ENCODE measurements around the gene KCNQ1. TPM values are rescaled to one million over a fixed set of nuclear protein-coding genes. Genes with fewer than 3 reads are reported as not detected.

Gene KCNQ1
- total and polyA plus RNA-seq, 8 donors = 14.0 to 61.1 (median 46.7) TPM

- DNase-seq (peak in 1 of 6 donors; percentile 18), FAIRE-seq (no peak), ATAC-seq (no peak)
- no peak overlapping the region for H3K4me3 ChIP-seq
- H3K27me3 ChIP-seq = no peaks in the 10 kb centered on the region
- intact Hi-C loops (cut with DNase I) = no loop called here
- H3K4me1 ChIP-seq = peaks cover 0 to 7% (median 0%) of the 10 kb centered on the region in 3 donors
- H3K9me3 ChIP-seq = no peaks in the 10 kb centered on the region
- no peak overlapping the region for H3K27ac ChIP-seq
- no peaks in the 10 kb centered on the region for H3K36me3 ChIP-seq
- 94 to 95% methylated on average over 10 of the region's 10 CpGs for WGBS, 2 donors
- TF ChIP-seq CTCF (IDR thresholded peaks at IDR 0.05) = no peak
Measured at GRCh38 chr11:2787816-2788167, 343.0 kb downstream of the KCNQ1 start.

GRCh38 chr11:2788168-2789071, 343.6 kb downstream of the KCNQ1 start:
- Histone ChIP-seq H3K4me1 (peaks cover 0 to 7% (median 0%) of the 10 kb centered on the region in 3 donors), H3K36me3 (no peaks in the 10 kb centered on the region), H3K4me3 (no peak overlapping the region), H3K9me3 (no peaks in the 10 kb centered on the region), H3K27ac (no peak overlapping the region), H3K27me3 (no peaks in the 10 kb centered on the region)
- intact Hi-C loops (cut with DNase I) = no loop called here
- no peak for FAIRE-seq
- 75 to 76% methylated on average over 22 of the region's 22 CpGs for WGBS, 2 donors
- peak in 2 of 4 donors; percentile 19 to 35 for ATAC-seq
- no peak for TF ChIP-seq CTCF (IDR thresholded peaks at IDR 0.05)
- DNase-seq = peak in 5 of 6 donors; percentile 10 to 45 (median 21)

GRCh38 chr11:2789331-2789730, 344.5 kb downstream of the KCNQ1 start:
- H3K27ac ChIP-seq = no peak overlapping the region
- intact Hi-C loops (cut with DNase I) = no loop called here
- DNase-seq (peak in 2 of 6 donors; percentile 22 to 32), FAIRE-seq (no peak), ATAC-seq (no peak)
- H3K36me3 ChIP-seq = no peaks in the 10 kb centered on the region
- TF ChIP-seq CTCF (IDR thresholded peaks at IDR 0.05) = no peak
- H3K9me3 ChIP-seq = no peaks in the 10 kb centered on the region
- no peaks in the 10 kb centered on the region for H3K27me3 ChIP-seq
- H3K4me3 ChIP-seq = no peak overlapping the region
- 93 to 94% methylated on average over 18 of the region's 18 CpGs for WGBS, 2 donors
- H3K4me1 ChIP-seq = peaks cover 0 to 7% (median 0%) of the 10 kb centered on the region in 3 donors

GRCh38 chr11:2789791-2790567, 345.2 kb downstream of the KCNQ1 start:
- TF ChIP-seq CTCF (IDR thresholded peaks at IDR 0.05) = no peak
- Histone ChIP-seq H3K4me3 (no peak overlapping the region), H3K27ac (no peak overlapping the region), H3K36me3 (no peaks in the 10 kb centered on the region), H3K27me3 (no peaks in the 10 kb centered on the region), H3K9me3 (no peaks in the 10 kb centered on the region), H3K4me1 (peaks cover 0 to 7% (median 0%) of the 10 kb centered on the region in 3 donors)
- no peak for ATAC-seq
- 94 to 97% methylated on average over 6 of the region's 6 CpGs for WGBS, 2 donors
- DNase-seq = peak in 4 of 6 donors; percentile 7 to 49 (median 16)
- intact Hi-C loops (cut with DNase I) = no loop called here
- no peak for FAIRE-seq
